ENCODE data around the gene CCDC91. TPM values are rescaled to one million over a fixed set of nuclear protein-coding genes. Genes with fewer than 3 reads are reported as not detected.

Gene CCDC91
- total and polyA plus RNA-seq, 2 of the 4 experiments (the other 2 are of a cell fraction): 8.6 to 14.7 TPM

- Histone ChIP-seq H3K9ac (ENCODE audit: low read depth, low read length) (no peak overlapping the region), H3K23ac (ENCODE audit: low read depth, low read length) (0 out of 2 replicates have a peak overlapping the region, but pooled peaks have one; percentile 6), H2BK20ac (ENCODE audit: low read depth, low read length) (peak overlapping the region; percentile 91), H2AK9ac (replicated peaks; ENCODE audit: low read depth, low read length, poor library complexity) (no peak overlapping the region), H2BK5ac (ENCODE audit: low read depth, low read length, poor library complexity, severe bottlenecking) (peak overlapping the region; percentile 64), H3K36me3 (ENCODE audit: control insufficient read depth, insufficient read depth, low read length) (no peaks in the 10 kb centered on the region), H3K9me3 (ENCODE audit: control insufficient read depth, insufficient read depth, low read length) (no peaks in the 10 kb centered on the region), H3K56ac (ENCODE audit: extremely low read depth, insufficient read depth, low read length) (peak overlapping the region; percentile 7; the same call in 1 of the 2 replicates), H3K18ac (ENCODE audit: low read depth, low read length) (peak overlapping the region; percentile 61), H3K4me2 (ENCODE audit: low read depth, low read length) (no peak overlapping the region), H3K27me3 (ENCODE audit: control insufficient read depth, insufficient read depth, low read length) (no peaks in the 10 kb centered on the region), H4K5ac (ENCODE audit: low read depth, low read length) (peak overlapping the region; percentile 50), H3K27ac (ENCODE audit: insufficient read depth, low read length) (peak overlapping the region; percentile 68), H3K14ac (replicated peaks; ENCODE audit: low read depth, low read length) (peak overlapping the region; percentile 62), H2BK120ac (ENCODE audit: low read depth, low read length) (peak overlapping the region; percentile 97), H2BK15ac (ENCODE audit: low read depth, low read length) (peak overlapping the region; percentile 57), H3K79me1 (ENCODE audit: low read depth in 1 of 2, low read length in 2 of 2) (no peaks in the 10 kb centered on the region), H3K4me1 (ENCODE audit: control insufficient read depth, insufficient read depth, low read length) (peaks cover 25% of the 10 kb centered on the region), H3K9me1 (ENCODE audit: insufficient read depth, low read length) (peaks cover 30% of the 10 kb centered on the region), H2AFZ (replicated peaks; ENCODE audit: low read length, poor library complexity) (peak overlapping the region; percentile 29), H4K91ac (ENCODE audit: insufficient read depth, low read depth, low read length) (peak overlapping the region; percentile 70), H4K8ac (ENCODE audit: low read depth in 2 of 2, low read length in 2 of 2) (peak overlapping the region; percentile 48 to 60), H3K4ac (ENCODE audit: low read depth, low read length) (peak overlapping the region; percentile 83), H3K4me3 (ENCODE audit: insufficient read depth, low read depth, low read length) (no peak overlapping the region), H4K20me1 (ENCODE audit: insufficient read depth, low read length) (no peaks in the 10 kb centered on the region), H2AK5ac (ENCODE audit: low read depth, low read length) (peak overlapping the region; percentile 73)
- dilution Hi-C loops (cut with HindIII; ENCODE audit: low sequenced_read_pairs, unreplicated experiment): no loop called here
- ChIA-PET CTCF (interaction anchor here (0.6 kb wide), 1 partner anchor 133 kb away, joined by 3 read pairs; no protein-coding TSS in a partner anchor), POLR2A (ENCODE audit: unreplicated experiment) (no interaction called here)
- BruUV-seq (replicated peaks): no TSS peak
- in situ Hi-C loops (cut with MboI; ENCODE audit: low sequenced_read_pairs): no loop called here
- 10% methylated on average over 2 of the region's 3 CpGs; no CpG with 5 or more reads in 1 of the 2 experiments for WGBS, 2 experiments (ENCODE audit: extremely low coverage in 2 of 2, insufficient read length in 1 of 2)
- DNase-seq (peak; percentile 95), ATAC-seq (ENCODE audit: low read depth) (peak; percentile 67)
- intact Hi-C loops (cut with micrococcal nuclease): loop anchor here (2.0 kb wide), 3 partner anchors 301 to 601 kb away; partner anchors contain the start of gene CCDC91
- TF ChIP-seq RAD21 (IDR thresholded peaks at IDR 0.05; ENCODE audit: low read length): 0 out of 2 replicates have a peak, but pooled peaks have one; percentile 9
- TF ChIP-seq CEBPB (IDR thresholded peaks at IDR 0.05; ENCODE audit: low read depth, low read length): peak; percentile 91
- TF ChIP-seq USF2 (IDR thresholded peaks at IDR 0.05; ENCODE audit: low read depth, low read length): peak; percentile 85
- TF ChIP-seq CHD1 (IDR thresholded peaks at IDR 0.05; ENCODE audit: low read depth, low read length): no peak
- no peak for TF ChIP-seq POLR2A (IDR thresholded peaks at IDR 0.05; ENCODE audit: low read depth, low read length)
- peak; percentile 52; the same call in 1 of the 2 replicates for TF ChIP-seq NFE2L2 (IDR thresholded peaks at IDR 0.05; ENCODE audit: low read depth, low read length)
- no peak for TF ChIP-seq RFX5 (IDR thresholded peaks at IDR 0.05; ENCODE audit: low read depth, low read length)
- 0 out of 2 replicates have a peak, but pooled peaks have one; percentile 22 for TF ChIP-seq MAFK (IDR thresholded peaks at IDR 0.05; ENCODE audit: low read depth, low read length)
- TF ChIP-seq BHLHE40 (IDR thresholded peaks at IDR 0.05; ENCODE audit: low read depth, low read length): peak; percentile 97
- no peak for TF ChIP-seq SMC3 (IDR thresholded peaks at IDR 0.05; ENCODE audit: low read depth, low read length)
- no peak for TF ChIP-seq RCOR1 (IDR thresholded peaks at IDR 0.05; ENCODE audit: insufficient replicate concordance, low read length)
- TF ChIP-seq, protein P1, sequence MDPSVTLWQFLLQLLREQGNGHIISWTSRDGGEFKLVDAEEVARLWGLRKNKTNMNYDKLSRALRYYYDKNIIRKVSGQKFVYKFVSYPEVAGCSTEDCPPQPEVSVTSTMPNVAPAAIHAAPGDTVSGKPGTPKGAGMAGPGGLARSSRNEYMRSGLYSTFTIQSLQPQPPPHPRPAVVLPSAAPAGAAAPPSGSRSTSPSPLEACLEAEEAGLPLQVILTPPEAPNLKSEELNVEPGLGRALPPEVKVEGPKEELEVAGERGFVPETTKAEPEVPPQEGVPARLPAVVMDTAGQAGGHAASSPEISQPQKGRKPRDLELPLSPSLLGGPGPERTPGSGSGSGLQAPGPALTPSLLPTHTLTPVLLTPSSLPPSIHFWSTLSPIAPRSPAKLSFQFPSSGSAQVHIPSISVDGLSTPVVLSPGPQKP (IDR thresholded peaks at IDR 0.05; ENCODE audit: borderline replicate concordance, low read depth, low read length): no peak
- TF ChIP-seq, protein P2, sequence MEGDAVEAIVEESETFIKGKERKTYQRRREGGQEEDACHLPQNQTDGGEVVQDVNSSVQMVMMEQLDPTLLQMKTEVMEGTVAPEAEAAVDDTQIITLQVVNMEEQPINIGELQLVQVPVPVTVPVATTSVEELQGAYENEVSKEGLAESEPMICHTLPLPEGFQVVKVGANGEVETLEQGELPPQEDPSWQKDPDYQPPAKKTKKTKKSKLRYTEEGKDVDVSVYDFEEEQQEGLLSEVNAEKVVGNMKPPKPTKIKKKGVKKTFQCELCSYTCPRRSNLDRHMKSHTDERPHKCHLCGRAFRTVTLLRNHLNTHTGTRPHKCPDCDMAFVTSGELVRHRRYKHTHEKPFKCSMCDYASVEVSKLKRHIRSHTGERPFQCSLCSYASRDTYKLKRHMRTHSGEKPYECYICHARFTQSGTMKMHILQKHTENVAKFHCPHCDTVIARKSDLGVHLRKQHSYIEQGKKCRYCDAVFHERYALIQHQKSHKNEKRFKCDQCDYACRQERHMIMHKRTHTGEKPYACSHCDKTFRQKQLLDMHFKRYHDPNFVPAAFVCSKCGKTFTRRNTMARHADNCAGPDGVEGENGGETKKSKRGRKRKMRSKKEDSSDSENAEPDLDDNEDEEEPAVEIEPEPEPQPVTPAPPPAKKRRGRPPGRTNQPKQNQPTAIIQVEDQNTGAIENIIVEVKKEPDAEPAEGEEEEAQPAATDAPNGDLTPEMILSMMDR (conservative IDR thresholded peaks at IDR 0.05; ENCODE audit: low read depth, low read length): no peak
- TF ChIP-seq FOS (IDR thresholded peaks at IDR 0.05; ENCODE audit: low read depth, low read length): peak; percentile 76
- peak; percentile 72; the same call in 1 of the 2 replicates for TF ChIP-seq MXI1 (IDR thresholded peaks at IDR 0.05; ENCODE audit: borderline replicate concordance, low read depth, low read length)
- no peak for TF ChIP-seq MAZ (IDR thresholded peaks at IDR 0.05; ENCODE audit: borderline replicate concordance, low read depth, low read length)
Measured at GRCh38 chr12:28568118-28568517, 377.9 kb downstream of the CCDC91 start.

Measured in IMR-90 (cell line).